Subcutaneous adipose tissue (tissue), 4 donors: Measurements from ENCODE around the gene CREB3L2. TPM values are rescaled to one million over a fixed set of nuclear protein-coding genes. Genes with fewer than 3 reads are reported as not detected.

ENCODE experiments used
- total RNA-seq, 4 donors: library from RNA; depleted of rRNA; stranded (reverse); fragments of >200 nt; gene quantifications; one replicate each; pipeline ENCODE4 v1.1.0, GENCODE V29; 2016
- TF ChIP-seq, protein P1 (sequence below): fragments of 450-650 bp; IDR thresholded peaks from one replicate; pipeline ENCODE4 v1.5.1; 2016; ENCODE audit warnings: low read depth, mild to moderate bottlenecking, control low read depth, antibody characterized with exemption, moderate library complexity

CREB3L2 gene
- total RNA-seq, 4 donors from 2014 or later = 26.9 to 78.4 (median 30.8) TPM

DNA sequence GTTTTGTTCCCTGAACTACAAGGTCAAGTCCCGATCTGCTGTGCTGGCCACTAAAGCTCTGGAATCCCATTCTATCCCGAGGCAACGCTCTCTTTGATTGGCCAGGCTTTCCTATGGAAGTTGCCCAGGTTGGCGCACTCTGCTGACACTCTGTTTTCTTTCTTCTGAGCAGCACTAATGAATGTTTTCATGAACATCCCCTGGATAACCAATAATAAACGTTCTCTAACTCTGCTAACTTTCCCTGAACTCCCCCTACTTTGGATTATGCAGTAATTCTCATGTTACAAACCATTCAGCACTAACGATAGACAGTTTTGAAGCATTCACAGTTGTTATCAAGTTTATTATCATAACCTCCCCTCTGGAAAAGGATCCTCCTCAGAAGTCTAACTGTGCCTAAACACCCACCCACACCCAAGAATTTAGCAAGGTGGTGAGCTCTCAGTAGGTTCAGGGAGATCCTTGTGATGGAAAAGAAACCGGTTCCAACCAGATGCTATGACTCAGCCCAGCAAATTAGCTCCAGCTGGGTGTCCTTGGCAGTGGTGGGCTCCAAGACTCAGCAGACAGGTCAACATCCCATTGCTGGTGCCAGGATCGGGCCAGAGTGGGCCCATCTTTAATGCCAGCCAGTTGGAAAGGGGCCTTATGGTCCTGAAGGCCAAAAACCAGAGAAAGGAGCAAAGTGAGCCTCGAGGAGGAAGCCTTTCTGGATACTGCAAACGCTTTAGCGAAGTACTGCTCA, 68.4 kb downstream of the CREB3L2 start:
- TF ChIP-seq, protein P1, sequence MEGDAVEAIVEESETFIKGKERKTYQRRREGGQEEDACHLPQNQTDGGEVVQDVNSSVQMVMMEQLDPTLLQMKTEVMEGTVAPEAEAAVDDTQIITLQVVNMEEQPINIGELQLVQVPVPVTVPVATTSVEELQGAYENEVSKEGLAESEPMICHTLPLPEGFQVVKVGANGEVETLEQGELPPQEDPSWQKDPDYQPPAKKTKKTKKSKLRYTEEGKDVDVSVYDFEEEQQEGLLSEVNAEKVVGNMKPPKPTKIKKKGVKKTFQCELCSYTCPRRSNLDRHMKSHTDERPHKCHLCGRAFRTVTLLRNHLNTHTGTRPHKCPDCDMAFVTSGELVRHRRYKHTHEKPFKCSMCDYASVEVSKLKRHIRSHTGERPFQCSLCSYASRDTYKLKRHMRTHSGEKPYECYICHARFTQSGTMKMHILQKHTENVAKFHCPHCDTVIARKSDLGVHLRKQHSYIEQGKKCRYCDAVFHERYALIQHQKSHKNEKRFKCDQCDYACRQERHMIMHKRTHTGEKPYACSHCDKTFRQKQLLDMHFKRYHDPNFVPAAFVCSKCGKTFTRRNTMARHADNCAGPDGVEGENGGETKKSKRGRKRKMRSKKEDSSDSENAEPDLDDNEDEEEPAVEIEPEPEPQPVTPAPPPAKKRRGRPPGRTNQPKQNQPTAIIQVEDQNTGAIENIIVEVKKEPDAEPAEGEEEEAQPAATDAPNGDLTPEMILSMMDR = no peak

GRCh38 chr7:137932881-137933269, 69.0 kb downstream of the CREB3L2 start:
- TF ChIP-seq, protein P1 = no peak

- TF ChIP-seq, protein P1 = no peak
Observed at GRCh38 chr7:137931823-137932222, 70.1 kb downstream of the CREB3L2 start.

- TF ChIP-seq, protein P1 = no peak
Observed at GRCh38 chr7:137930581-137930980, 71.3 kb downstream of the CREB3L2 start.

DNA sequence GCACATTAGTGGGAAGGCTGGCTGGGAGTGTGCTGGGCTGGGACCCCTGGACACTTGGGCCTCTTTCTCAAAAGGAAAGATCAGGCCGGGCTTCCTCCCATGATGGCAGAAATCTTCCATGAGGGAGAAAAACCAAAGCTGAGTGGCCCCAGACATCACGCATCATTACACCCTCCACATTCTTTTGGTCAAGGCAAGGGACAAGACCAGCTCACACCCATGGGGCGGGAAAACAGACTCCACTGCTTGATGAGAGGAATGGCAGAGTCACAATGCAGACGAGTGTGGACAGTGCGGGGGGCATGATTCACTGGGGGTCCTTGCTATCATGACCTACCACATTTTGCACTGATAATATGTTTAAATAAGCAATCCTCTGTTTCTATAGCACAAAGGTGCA, 73.3 kb downstream of the CREB3L2 start:
- TF ChIP-seq, protein P1 = no peak

DNA sequence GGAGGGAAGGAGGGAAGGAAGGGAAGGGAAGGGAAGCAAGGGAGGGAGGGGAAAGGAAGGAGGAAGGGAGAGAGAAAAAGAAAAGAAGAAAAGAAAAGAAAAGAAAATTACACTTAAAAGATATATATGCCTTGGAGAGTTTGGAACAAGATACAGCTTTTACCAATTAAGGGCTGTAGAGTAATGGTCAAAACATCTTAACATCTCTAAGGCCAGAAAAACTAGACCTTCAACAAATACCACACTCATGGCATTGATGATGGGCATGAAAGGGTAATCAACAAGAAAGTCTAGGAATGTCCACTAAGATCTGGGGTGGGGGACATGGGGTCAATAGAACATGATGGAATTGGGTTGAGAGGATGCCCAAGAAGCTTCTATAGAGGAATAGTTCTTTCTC, 74.5 kb downstream of the CREB3L2 start:
- TF ChIP-seq, protein P1 = no peak

- TF ChIP-seq, protein P1 = no peak
Observed at GRCh38 chr7:137925754-137926153, 76.1 kb downstream of the CREB3L2 start.
